Hepatic stellate cell (primary cell): ENCODE results near the gene NPAS2.

Experiments
- DNase-seq: peaks from one replicate; pipeline ENCODE4 v3.0.0; 2011; ENCODE audit warnings: low spot score

The NPAS2 gene

GRCh38 chr2:100853909-100854810 is 34.2 kb downstream of the NPAS2 start:
- DNase-seq, result no peak

DNA sequence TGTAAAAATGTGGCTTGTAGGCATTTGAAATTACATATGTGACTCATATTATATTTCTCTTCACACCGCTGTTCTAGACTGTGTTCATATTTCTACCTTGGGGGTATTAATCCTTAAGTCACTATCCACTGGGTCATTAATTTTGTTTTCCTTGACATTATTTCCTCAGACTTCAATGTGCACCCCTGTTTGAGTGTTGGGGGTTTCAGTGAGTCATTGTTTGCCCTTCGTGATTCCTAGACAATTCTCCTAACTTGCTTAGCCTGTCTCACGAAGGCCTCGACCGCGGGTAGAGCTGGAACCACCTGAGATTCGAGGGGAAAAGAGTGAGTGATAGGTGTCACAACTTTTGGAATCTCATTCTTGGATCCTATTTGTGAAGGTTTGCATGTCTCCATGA is 35.1 kb downstream of the NPAS2 start:
- DNase-seq, result no peak

DNA sequence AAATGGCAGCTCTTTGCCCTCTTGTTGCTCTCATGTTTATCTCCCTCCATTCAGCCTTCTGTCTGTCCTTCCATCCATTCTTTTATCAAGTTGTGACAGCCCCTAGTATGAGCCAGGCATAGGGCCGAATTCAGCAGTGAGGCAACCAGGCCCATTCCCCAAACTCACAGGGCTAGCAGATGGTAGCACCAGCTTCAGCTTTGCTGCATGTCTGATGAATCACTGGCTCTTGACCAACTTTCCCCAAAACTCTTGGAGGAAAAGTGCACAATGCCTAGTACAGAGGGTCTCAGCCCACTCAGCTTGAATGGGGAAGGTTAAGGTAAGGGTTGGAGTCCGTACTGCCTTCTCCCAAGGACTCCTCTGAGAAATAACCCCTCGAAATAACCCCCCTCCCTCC is 35.7 kb downstream of the NPAS2 start:
- no peak for DNase-seq

DNA sequence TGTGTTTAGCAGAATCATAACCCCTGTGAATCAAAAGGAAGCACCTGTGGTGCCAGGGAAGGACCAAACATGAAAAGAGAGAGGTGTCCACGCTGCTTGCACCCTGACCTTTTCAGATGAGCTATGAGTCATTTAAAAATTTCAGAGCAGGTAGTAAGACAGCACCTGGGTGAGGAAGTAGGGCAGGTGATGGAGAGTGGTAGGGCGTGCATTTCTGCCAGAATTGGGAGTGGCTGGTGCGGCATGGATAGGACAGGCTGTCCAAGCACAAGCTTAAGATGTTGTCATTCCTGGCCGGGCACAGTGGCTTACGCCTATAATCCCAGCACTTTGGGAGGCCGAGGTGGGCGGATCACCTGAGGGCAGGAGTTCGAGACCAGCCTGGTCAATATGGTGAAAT is 36.8 kb downstream of the NPAS2 start:
- no peak for DNase-seq

- DNase-seq, result no peak
These were observed 37.4 kb downstream of the NPAS2 start for GRCh38 chr2:100857341-100857740.

DNA sequence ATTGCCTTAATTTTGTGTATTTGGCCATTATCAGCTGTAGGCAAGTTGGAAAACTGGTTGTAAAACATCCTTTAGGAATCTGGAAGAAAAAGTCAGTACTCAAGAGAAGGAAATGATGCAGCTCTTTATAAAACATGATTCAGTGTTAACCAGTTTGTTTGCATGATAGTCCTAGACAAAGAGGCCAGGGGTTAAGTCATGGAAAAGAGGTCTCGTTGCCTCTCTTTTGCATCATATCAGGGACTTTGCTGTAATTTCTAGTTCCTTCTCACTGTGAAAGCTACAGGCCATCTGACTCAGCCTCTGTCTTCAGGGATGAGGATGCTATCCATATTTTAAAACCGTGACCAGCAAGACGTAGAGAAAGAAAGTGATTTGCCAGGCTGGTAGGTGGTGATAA is 38.0 kb downstream of the NPAS2 start:
- peak; percentile 65 for DNase-seq

DNA sequence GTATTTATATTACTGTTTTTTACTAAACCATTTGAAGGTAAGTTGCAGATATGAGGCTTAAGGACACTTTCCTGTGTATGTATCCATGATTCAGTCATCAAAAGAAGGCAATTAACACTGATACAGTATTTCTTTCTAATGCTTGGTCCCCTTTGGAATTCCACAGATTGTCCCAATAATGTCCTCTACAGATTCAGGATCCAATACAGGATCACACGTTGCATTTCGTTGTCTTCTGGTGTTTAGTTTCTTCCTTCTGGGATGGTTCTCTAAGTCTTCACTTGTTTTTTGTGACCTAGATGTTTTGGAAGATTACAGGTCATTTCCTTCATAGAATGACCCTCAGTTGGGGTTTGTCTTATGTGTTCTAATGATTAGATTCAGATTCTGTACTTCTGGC is 40.0 kb downstream of the NPAS2 start:
- no peak for DNase-seq

DNA sequence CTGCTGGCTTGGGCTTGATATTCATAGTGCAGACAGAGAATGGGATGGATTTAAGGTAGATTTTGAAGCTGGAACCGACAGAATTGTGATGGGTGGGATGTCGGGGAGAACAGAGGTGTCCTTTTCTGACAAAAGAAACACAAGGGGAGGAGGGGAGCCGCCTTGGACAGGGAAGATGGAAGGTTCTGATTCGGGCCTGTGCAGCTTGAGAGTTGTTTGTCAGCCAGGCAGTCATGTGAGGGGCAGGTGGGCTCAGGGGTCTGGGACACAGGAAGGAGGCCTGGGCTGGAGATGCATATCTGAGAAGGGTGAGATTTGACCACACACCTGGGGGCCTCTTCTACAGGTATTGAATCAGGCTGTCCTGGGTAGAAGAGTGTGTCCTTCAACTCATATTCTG is 41.4 kb downstream of the NPAS2 start:
- no peak for DNase-seq

GRCh38 chr2:100862081-100862480 is 42.1 kb downstream of the NPAS2 start:
- no peak for DNase-seq

- DNase-seq, result peak; percentile 49
These were observed 46.0 kb downstream of the NPAS2 start for GRCh38 chr2:100865816-100866460.

- no peak for DNase-seq
These were observed 48.1 kb downstream of the NPAS2 start for GRCh38 chr2:100868083-100868482.

DNA sequence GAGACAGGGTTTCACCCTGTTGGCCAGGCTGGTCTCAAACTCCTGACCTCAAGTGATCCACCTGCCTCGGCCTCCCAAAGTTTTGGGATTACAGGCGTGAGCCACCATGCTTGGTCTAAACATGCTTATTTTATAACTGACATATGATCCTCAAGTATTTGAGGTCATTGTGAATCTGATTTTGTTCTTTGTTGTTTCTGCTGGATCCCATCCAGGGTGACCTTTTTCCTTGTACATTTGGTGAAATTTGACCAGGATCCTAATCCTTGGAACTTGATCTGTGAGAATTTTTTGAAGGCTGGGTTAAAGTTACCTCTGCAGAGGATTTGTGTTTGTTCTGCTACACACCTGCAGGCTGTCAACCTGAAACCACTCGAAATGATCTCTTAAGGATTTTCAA is 49.2 kb downstream of the NPAS2 start:
- no peak for DNase-seq

DNA sequence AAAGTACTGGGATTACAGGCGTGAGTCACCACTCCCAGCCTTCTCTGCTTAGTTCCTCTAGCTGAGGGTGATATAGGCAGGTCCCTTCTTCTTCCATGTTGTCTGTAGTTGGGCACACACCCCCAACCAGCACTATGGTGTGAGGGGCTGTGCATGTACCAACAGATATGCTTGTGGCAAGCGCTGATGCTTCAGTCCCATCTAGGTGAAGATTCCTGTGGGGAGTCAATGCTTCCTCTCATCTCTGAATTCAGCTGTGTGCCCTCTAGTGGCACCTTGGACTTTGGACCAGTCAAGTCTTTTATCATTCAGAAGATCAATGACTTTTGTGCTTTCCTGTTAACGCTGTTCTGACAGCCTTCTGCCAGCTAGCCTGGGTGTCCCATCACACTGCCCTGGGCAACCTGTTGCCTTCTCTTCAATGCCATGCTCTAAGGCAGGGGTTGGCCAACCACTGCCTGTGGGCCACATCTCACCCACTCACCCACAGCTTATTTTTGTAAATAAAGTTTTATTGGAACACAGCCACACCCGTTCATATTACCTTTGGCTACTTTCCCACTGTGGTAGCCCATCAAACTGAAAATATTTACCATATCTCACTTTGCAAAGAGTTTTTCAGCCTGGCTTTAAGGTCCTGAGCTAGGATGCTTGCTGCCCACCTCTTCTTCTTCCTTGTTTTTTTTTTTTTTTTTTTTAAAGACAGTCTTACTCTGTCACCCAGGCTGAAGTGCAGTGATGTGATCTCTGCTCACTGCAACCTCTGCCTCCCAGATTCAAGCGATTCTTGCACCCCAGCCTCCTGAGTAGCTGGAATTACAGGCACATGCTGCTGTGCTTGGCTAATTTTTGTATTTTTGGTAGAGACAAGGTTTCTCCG is 51.0 kb downstream of the NPAS2 start:
- DNase-seq, result no peak

GRCh38 chr2:100875516-100876230 is 55.7 kb downstream of the NPAS2 start:
- DNase-seq, result no peak

DNA sequence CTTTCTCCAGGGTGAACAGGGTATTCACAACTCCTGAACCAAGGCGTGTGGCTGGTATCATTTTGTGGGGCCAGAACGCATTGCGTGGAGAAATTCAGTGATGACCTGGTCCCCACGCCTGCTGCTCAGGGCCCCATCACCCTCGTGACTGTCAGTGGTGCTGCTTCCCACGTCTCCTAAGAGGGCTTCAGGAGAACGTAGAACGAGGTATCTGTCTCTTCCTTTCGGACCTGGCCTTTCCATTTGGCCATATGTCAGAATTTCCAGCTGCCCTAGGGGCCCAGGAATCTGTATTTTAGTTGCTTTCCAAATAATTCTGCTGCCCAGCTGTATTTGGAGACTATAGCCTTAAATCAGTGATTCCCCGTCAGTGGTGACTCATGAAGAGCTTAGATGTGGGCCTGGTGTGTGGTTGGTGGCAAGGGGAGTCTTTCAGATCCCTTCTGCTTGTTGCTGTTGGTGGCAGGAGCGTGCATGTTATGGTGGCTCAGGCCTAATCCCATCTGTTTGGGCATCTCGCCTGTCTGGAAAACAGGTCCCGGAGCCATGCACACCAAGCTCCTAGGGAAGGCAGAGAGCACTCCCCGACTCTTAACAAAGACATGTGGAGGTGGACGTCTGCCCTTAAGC is 56.4 kb downstream of the NPAS2 start:
- DNase-seq, result no peak

- no peak for DNase-seq
These were observed 57.6 kb downstream of the NPAS2 start for GRCh38 chr2:100877555-100877954.

DNA sequence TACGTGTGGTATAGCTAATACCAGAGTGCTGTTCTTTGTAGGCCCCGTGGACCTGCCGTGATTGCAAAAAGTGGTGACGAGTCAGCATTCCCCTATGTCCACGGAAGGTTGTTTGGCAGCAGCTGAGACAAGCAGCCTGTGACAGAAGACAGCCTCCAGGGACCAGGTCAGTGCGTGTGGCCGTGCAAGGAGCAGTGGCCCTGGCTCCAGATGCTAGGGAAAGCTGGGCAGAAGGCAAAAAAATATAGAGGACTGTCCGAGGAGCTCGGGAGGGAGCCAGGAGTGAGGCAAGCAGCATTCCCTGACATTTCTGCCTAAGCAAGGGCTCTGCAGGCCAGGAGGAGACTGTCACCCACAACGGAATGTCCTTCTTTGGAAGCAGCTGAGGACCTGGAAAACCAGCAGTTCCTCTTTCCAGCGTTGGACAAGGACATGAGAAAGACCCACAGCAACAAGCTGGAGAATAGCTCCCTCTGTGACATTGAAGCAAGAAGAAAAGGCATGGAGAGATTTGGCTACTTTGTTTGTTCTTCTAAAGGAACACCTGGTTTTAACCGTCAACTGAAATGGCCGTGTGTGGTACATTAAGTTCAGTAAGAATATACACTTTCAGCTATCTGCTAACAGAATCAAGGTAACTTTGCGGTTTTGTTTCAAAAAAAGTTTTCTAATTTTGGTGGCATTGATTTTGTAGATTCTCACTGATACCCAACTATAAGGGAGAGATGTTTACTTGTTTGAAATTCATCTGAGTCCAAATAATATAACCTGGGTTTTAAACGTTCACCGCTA is 58.3 kb downstream of the NPAS2 start:
- DNase-seq, result no peak

- DNase-seq, result no peak
These were observed 59.4 kb downstream of the NPAS2 start for GRCh38 chr2:100879296-100879695.

- no peak for DNase-seq
These were observed 60.1 kb downstream of the NPAS2 start for GRCh38 chr2:100880036-100880435.

DNA sequence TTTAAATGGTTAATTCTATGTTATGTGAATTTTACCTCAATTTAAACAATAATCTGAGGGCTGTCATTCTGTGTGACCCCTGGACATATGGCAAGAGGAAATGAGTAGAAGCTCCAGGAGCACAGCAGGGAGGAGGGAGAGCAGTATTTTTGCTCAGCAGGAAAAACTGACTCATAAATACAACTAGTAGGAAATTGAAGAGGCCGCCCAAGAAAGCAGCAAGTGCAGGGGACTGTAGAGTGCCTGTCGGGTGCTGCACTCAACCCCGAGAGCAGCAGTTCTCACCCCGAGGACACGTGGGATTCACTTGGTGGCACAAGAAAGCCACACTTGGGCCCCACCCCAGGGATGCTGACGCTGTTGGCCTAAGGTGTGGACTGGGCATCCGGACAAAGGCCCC is 60.8 kb downstream of the NPAS2 start:
- no peak for DNase-seq
